Non-pigmented ciliary epithelial cell (primary cell): Measurements from ENCODE around the gene ACP3.
"Not testable (repeated sequence)": the region's sequence is repeated elsewhere in the genome, so short reads cannot be mapped to it uniquely, and the experiment has no call there.

Experiments used
- DNase-seq: peaks from one replicate; pipeline ENCODE4 v3.0.0-alpha.2; 2010; ENCODE audit warnings: low read depth

ACP3 gene

GRCh38 chr3:132368515-132368914, 51.3 kb downstream of the ACP3 start:
- DNase-seq = no peak

GRCh38 chr3:132368962-132369361, 51.8 kb downstream of the ACP3 start:
- DNase-seq = no peak

GRCh38 chr3:132376945-132377354, 59.7 kb downstream of the ACP3 start:
- not testable (repeated sequence) for DNase-seq

- no peak for DNase-seq
Measured at GRCh38 chr3:132378048-132378762, 61.0 kb downstream of the ACP3 start.

- no peak for DNase-seq
Measured at GRCh38 chr3:132378846-132379245, 61.6 kb downstream of the ACP3 start.

- DNase-seq = no peak
Measured at GRCh38 chr3:132380920-132381319, 63.7 kb downstream of the ACP3 start.

- no peak for DNase-seq
Measured at GRCh38 chr3:132381348-132381944, 64.2 kb downstream of the ACP3 start.

GRCh38 chr3:132382267-132382666, 65.1 kb downstream of the ACP3 start:
- DNase-seq = no peak

GRCh38 chr3:132382688-132383194, 65.5 kb downstream of the ACP3 start:
- no peak for DNase-seq

- DNase-seq = no peak
Measured at GRCh38 chr3:132386259-132386658, 69.1 kb downstream of the ACP3 start.

GRCh38 chr3:132392675-132393074, 75.5 kb downstream of the ACP3 start:
- not testable (repeated sequence) for DNase-seq

- DNase-seq = no peak
Measured at GRCh38 chr3:132394320-132394719, 77.1 kb downstream of the ACP3 start.

GRCh38 chr3:132395126-132395525, 77.9 kb downstream of the ACP3 start:
- no peak for DNase-seq

GRCh38 chr3:132396255-132396654, 79.0 kb downstream of the ACP3 start:
- DNase-seq = no peak

- DNase-seq = not testable (repeated sequence)
Measured at GRCh38 chr3:132396776-132397175, 79.6 kb downstream of the ACP3 start.

GRCh38 chr3:132399054-132399929, 82.1 kb downstream of the ACP3 start:
- no peak for DNase-seq

GRCh38 chr3:132401255-132401654, 84.0 kb downstream of the ACP3 start:
- DNase-seq = no peak

GRCh38 chr3:132404276-132404675, 87.1 kb downstream of the ACP3 start:
- DNase-seq = no peak

GRCh38 chr3:132405188-132405587, 88.0 kb downstream of the ACP3 start:
- DNase-seq = no peak

- DNase-seq = no peak
Measured at GRCh38 chr3:132405609-132406299, 88.5 kb downstream of the ACP3 start.

- no peak for DNase-seq
Measured at GRCh38 chr3:132406587-132406986, 89.4 kb downstream of the ACP3 start.

GRCh38 chr3:132407025-132407424, 89.8 kb downstream of the ACP3 start:
- DNase-seq = no peak
